Measurements from ENCODE around the gene SKIDA1. TPM values are rescaled to one million over a fixed set of nuclear protein-coding genes. Genes with fewer than 3 reads are reported as not detected.

The SKIDA1 gene
- total and polyA plus RNA-seq, 2 donors (not counting 1 experiment from before 2014, with no cell fraction given), result 0.28 to 0.50 TPM

DNA sequence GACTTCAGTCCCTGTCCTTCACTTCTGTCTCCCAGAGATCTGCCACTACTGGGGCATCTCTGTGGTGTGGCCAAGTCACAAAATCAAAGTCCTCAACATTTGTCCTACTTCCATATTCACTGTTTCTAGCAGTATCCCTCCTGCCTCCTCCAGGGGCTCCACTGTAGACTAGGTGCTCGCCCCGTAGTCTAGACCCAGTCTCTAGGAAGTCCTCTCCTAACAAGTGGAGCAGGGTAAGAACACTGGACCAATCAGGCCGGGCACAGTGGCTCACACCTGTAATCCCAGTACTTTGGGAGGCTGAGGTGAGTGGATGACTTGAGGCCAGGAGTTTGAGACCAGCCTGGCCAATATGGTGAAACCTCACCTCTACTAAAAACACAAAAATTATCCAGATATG lies 57.4 kb downstream of the SKIDA1 start:
- no peaks in the 10 kb centered on the region for H3K27me3 ChIP-seq (ENCODE audit: control insufficient read depth, insufficient read depth, low read length)
- H3K36me3 ChIP-seq (ENCODE audit: control insufficient read depth, insufficient read depth, low read length), result no peaks in the 10 kb centered on the region
- H4K20me1 ChIP-seq (ENCODE audit: control insufficient read depth, extremely low read depth, insufficient read depth, low read length), result no peaks in the 10 kb centered on the region
- H3K9me3 ChIP-seq (ENCODE audit: control insufficient read depth, insufficient read depth, low read depth, low read length), result no peaks in the 10 kb centered on the region
- no peak overlapping the region for H3K9ac ChIP-seq (ENCODE audit: insufficient read depth, low read length)
- TF ChIP-seq EZH2 (IDR thresholded peaks at IDR 0.05; ENCODE audit: low read length, missing control alignments) (no peak), CTCF (conservative IDR thresholded peaks at IDR 0.05 in 1 of 2, IDR thresholded peaks at IDR 0.05 in 1 of 2; ENCODE audit: low read depth in 1 of 2, low read length in 2 of 2) (no peak)
- no peak overlapping the region for H3K4me2 ChIP-seq (ENCODE audit: extremely low read depth, insufficient read depth, low read length)
- H3K4me3 ChIP-seq (replicated peaks in 1 of 4; ENCODE audit: control extremely low read depth in 1 of 4, insufficient read depth in 1 of 4, low read depth in 3 of 4, low read length in 4 of 4), result no peak overlapping the region
- H3K4me1 ChIP-seq (ENCODE audit: control insufficient read depth, extremely low read depth, insufficient read depth, low read length), result no peaks in the 10 kb centered on the region
- no peak overlapping the region for H3K27ac ChIP-seq (ENCODE audit: insufficient read depth, low read length)
- DNase-seq (ENCODE audit: low read depth in 2 of 2), result no peak
- no peaks in the 10 kb centered on the region for H3K79me2 ChIP-seq (ENCODE audit: control insufficient read depth, insufficient read depth, low read length)
- H2AFZ ChIP-seq (ENCODE audit: low read length), result no peak overlapping the region

DNA sequence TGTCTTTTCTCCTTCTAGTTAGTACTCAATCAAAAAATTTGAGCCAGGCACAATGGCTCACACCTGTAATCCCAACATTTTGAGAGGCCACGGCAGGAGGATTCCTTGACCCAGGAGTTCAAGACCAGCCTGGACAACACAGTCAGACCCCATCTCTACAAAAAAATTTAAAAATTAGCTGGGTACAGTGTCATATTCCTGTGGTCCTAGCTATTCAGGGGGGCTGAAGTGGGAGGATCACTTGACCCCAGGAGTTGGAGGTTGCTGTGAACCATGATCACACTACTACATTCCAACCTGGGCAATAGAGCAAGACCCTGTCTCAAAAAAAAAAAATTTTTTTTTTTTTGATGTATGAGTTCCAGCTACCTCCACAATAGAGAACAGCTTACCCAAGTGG lies 57.8 kb downstream of the SKIDA1 start:
- Histone ChIP-seq H4K20me1 (ENCODE audit: control insufficient read depth, extremely low read depth, insufficient read depth, low read length) (no peaks in the 10 kb centered on the region), H3K4me3 (replicated peaks in 1 of 4; ENCODE audit: control extremely low read depth in 1 of 4, insufficient read depth in 1 of 4, low read depth in 3 of 4, low read length in 4 of 4) (no peak overlapping the region), H3K36me3 (ENCODE audit: control insufficient read depth, insufficient read depth, low read length) (no peaks in the 10 kb centered on the region), H3K4me2 (ENCODE audit: extremely low read depth, insufficient read depth, low read length) (no peak overlapping the region), H3K9me3 (ENCODE audit: control insufficient read depth, insufficient read depth, low read depth, low read length) (no peaks in the 10 kb centered on the region), H2AFZ (ENCODE audit: low read length) (no peak overlapping the region), H3K27ac (ENCODE audit: insufficient read depth, low read length) (no peak overlapping the region), H3K27me3 (ENCODE audit: control insufficient read depth, insufficient read depth, low read length) (no peaks in the 10 kb centered on the region), H3K79me2 (ENCODE audit: control insufficient read depth, insufficient read depth, low read length) (no peaks in the 10 kb centered on the region), H3K9ac (ENCODE audit: insufficient read depth, low read length) (no peak overlapping the region), H3K4me1 (ENCODE audit: control insufficient read depth, extremely low read depth, insufficient read depth, low read length) (no peaks in the 10 kb centered on the region)
- no peak for DNase-seq (ENCODE audit: low read depth in 2 of 2)
- TF ChIP-seq CTCF (conservative IDR thresholded peaks at IDR 0.05 in 1 of 2, IDR thresholded peaks at IDR 0.05 in 1 of 2; ENCODE audit: low read depth in 1 of 2, low read length in 2 of 2), result no peak
- TF ChIP-seq EZH2 (IDR thresholded peaks at IDR 0.05; ENCODE audit: low read length, missing control alignments), result no peak

- no peak overlapping the region for H3K9ac ChIP-seq (ENCODE audit: insufficient read depth, low read length)
- no peaks in the 10 kb centered on the region for H3K79me2 ChIP-seq (ENCODE audit: control insufficient read depth, insufficient read depth, low read length)
- H3K36me3 ChIP-seq (ENCODE audit: control insufficient read depth, insufficient read depth, low read length), result no peaks in the 10 kb centered on the region
- H3K27me3 ChIP-seq (ENCODE audit: control insufficient read depth, insufficient read depth, low read length), result no peaks in the 10 kb centered on the region
- no peak overlapping the region for H3K4me3 ChIP-seq (replicated peaks in 1 of 4; ENCODE audit: control extremely low read depth in 1 of 4, insufficient read depth in 1 of 4, low read depth in 3 of 4, low read length in 4 of 4)
- no peak overlapping the region for H3K4me2 ChIP-seq (ENCODE audit: extremely low read depth, insufficient read depth, low read length)
- no peak for TF ChIP-seq CTCF (conservative IDR thresholded peaks at IDR 0.05 in 1 of 2, IDR thresholded peaks at IDR 0.05 in 1 of 2; ENCODE audit: low read depth in 1 of 2, low read length in 2 of 2)
- peak in 1 of 2 donors; percentile 37 for DNase-seq (ENCODE audit: low read depth in 2 of 2)
- no peaks in the 10 kb centered on the region for H4K20me1 ChIP-seq (ENCODE audit: control insufficient read depth, extremely low read depth, insufficient read depth, low read length)
- H3K4me1 ChIP-seq (ENCODE audit: control insufficient read depth, extremely low read depth, insufficient read depth, low read length), result no peaks in the 10 kb centered on the region
- no peaks in the 10 kb centered on the region for H3K9me3 ChIP-seq (ENCODE audit: control insufficient read depth, insufficient read depth, low read depth, low read length)
- H3K27ac ChIP-seq (ENCODE audit: insufficient read depth, low read length), result no peak overlapping the region
- no peak overlapping the region for H2AFZ ChIP-seq (ENCODE audit: low read length)
These were observed 61.3 kb downstream of the SKIDA1 start for GRCh38 chr10:21464134-21464533.

Other genes starting within 250 kb of the SKIDA1 start
- 33.1 and 56.3 TPM in 2 replicates for gene MLLT10, start 8.6 kb upstream of the SKIDA1 start, total RNA-seq
- 25.1 and 25.6 TPM in 2 replicates for gene MLLT10, start 8.6 kb upstream of the SKIDA1 start, polyA plus RNA-seq